Measurements from ENCODE around the gene ANLN. TPM values are rescaled to one million over a fixed set of nuclear protein-coding genes. Genes with fewer than 3 reads are reported as not detected.

Gene ANLN
- total and polyA plus RNA-seq, 2 donors (not counting 3 experiments of a cell fraction or from before 2014, with no cell fraction given) = 28.5 to 119 TPM

DNA sequence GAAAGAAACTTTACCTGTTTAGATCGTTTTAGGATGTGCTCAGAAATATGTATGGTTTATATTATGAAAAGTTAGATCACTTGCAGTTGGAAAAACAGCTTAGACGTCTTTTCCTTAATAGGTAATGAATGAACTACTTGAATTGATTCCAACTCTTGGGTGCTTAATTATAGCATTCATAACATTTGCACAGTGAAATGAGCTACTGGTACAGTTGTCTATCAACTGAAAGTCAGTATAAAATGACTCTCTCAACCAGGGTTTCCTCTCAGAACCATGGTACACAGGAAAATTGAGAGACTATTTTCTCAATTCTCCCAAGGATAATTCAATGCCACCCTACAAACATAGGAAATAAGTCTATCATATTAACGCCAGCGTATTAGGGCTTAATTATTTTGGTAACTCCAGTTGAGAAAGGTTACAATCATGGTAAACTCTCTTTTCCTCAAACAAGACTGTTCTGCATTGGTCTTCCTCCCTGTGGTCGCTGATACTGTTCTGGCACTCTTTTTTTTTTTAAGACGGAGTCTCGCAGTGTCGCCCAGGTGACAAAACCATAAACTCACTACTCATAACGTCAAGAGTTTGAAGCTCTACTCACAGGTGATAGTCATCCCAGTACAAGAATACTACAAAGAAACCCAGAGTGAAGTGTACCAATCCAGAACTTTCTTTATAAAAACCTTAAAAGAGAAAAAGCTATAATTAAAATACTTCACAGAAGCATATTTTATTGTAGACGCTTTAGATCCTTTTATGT lies 2.0 kb downstream of the ANLN start:
- no TSS peak for BruUV-seq (replicated peaks)
- dilution Hi-C loops (cut with MboI; ENCODE audit: extremely low pct_ligation_motif_present, low sequenced_read_pairs) (no loop called here), intact Hi-C loops (cut with micrococcal nuclease) (loop anchor here (10.0 kb wide), 2 partner anchors 357 to 1357 kb away; partner anchors contain the start of gene DPY19L1)
- Histone ChIP-seq H4K20me1 (replicated peaks; ENCODE audit: control insufficient read depth, extremely low read depth, insufficient read depth, low read length) (peaks cover 2% of the 10 kb centered on the region), H3K79me2 (ENCODE audit: control insufficient read depth, insufficient read depth, low read length) (peaks cover 68% of the 10 kb centered on the region), H3K9me1 (replicated peaks; ENCODE audit: control insufficient read depth, extremely low read depth, insufficient read depth, low read length) (no peaks in the 10 kb centered on the region), H3K27me3 (ENCODE audit: control insufficient read depth in 2 of 2, insufficient read depth in 2 of 2, low read length in 2 of 2) (peaks cover 0 to 2% of the 10 kb centered on the region in 2 experiments), H3K4me2 (ENCODE audit: insufficient read depth, low read length) (peak overlapping the region; percentile 99), H3K4me1 (ENCODE audit: control insufficient read depth, extremely low read depth, insufficient read depth, low read length) (peaks cover 39% of the 10 kb centered on the region), H3K27ac (ENCODE audit: insufficient read depth, low read depth, low read length) (peak overlapping the region; percentile 63), H3K9ac (replicated peaks; ENCODE audit: extremely low read depth, insufficient read depth, low read length) (peak overlapping the region; percentile 78), H3K36me3 (ENCODE audit: control insufficient read depth in 2 of 2, extremely low read depth in 1 of 2, insufficient read depth in 2 of 2, low read length in 2 of 2) (peaks cover 0 to 3% of the 10 kb centered on the region in 2 experiments), H3K9me3 (replicated peaks; ENCODE audit: control insufficient read depth, insufficient read depth, low read length) (no peaks in the 10 kb centered on the region), H2AFZ (ENCODE audit: low read depth, low read length) (peak overlapping the region; percentile 46), H3K4me3 (replicated peaks in 1 of 3; ENCODE audit: insufficient read depth in 1 of 3, low read depth in 1 of 3, low read length in 3 of 3) (peak overlapping the region; percentile 10 to 87 (median 57))
- DNase-seq (ENCODE audit: low read depth, low spot score) (peak; percentile 43), FAIRE-seq (no peak)
- ChIA-PET CTCF (interaction anchor here (0.9 to 5.9 kb wide), 6 partner anchors 9 to 50 kb away, joined by 3 to 26 read pairs (median 4); a partner anchor contains a TSS), POLR2A (no interaction called here)
- TF ChIP-seq CTCF (IDR thresholded peaks at IDR 0.05; ENCODE audit: extremely low read depth in 1 of 2, insufficient read depth in 1 of 2, low read depth in 1 of 2, low read length in 2 of 2) = no peak
- TF ChIP-seq POLR2A (IDR thresholded peaks at IDR 0.05; ENCODE audit: low read depth, low read length) = no peak
- no peak for TF ChIP-seq POLR2AphosphoS5 (IDR thresholded peaks at IDR 0.05; ENCODE audit: insufficient read depth, low read depth, low read length)
- TF ChIP-seq EZH2 (IDR thresholded peaks at IDR 0.05; ENCODE audit: borderline replicate concordance, low read depth, low read length, severe bottlenecking) = no peak
- TF ChIP-seq MYC (IDR thresholded peaks at IDR 0.05; ENCODE audit: low read depth, low read length) = no peak
- no peak for TF ChIP-seq JUN (IDR thresholded peaks at IDR 0.05; ENCODE audit: borderline replicate concordance, insufficient read depth, insufficient read length, low read depth)
- TF ChIP-seq FOS (IDR thresholded peaks at IDR 0.05; ENCODE audit: borderline replicate concordance, insufficient read depth, low read length) = no peak
- TF ChIP-seq MAX (IDR thresholded peaks at IDR 0.05; ENCODE audit: insufficient read depth, insufficient read length) = no peak
- TF ChIP-seq GATA2 (IDR thresholded peaks at IDR 0.05; ENCODE audit: insufficient read depth, insufficient read length, low read depth, low read length) = no peak

Measured in endothelial cell of umbilical vein (primary cell).